HG03280 (cell line): ENCODE measurements around the gene TP53INP2.
"Not testable (repeated sequence)": the region's sequence is repeated elsewhere in the genome, so short reads cannot be mapped to it uniquely, and the experiment has no call there.

Experiments
- ATAC-seq: cut with Tn5 transposase; IDR thresholded peaks from one replicate; pipeline ENCODE4 v1.9.1; 2021; ENCODE audit warnings: mild to moderate bottlenecking, moderate library complexity; ENCODE audit not compliant: unreplicated experiment

The TP53INP2 gene

GRCh38 chr20:34705397-34706301, 1.5 kb downstream of the TP53INP2 start:
- no peak for ATAC-seq

GRCh38 chr20:34706302-34706875, 2.2 kb downstream of the TP53INP2 start:
- no peak for ATAC-seq

GRCh38 chr20:34706912-34707784, 3.0 kb downstream of the TP53INP2 start:
- no peak for ATAC-seq

- ATAC-seq = peak; percentile 3
These were observed 4.5 kb downstream of the TP53INP2 start for GRCh38 chr20:34708621-34709043.

- ATAC-seq = peak; percentile 47
These were observed 5.1 kb downstream of the TP53INP2 start for GRCh38 chr20:34709044-34709830.

- ATAC-seq = peak; percentile 36
These were observed 5.9 kb downstream of the TP53INP2 start for GRCh38 chr20:34709831-34710567.

GRCh38 chr20:34710568-34710839, 6.4 kb downstream of the TP53INP2 start:
- ATAC-seq = no peak

GRCh38 chr20:34710861-34711574, 6.9 kb downstream of the TP53INP2 start:
- ATAC-seq = no peak

- no peak for ATAC-seq
These were observed 7.8 kb downstream of the TP53INP2 start for GRCh38 chr20:34711813-34712430.

GRCh38 chr20:34712525-34713192, 8.5 kb downstream of the TP53INP2 start:
- no peak for ATAC-seq

GRCh38 chr20:34713194-34713943, 9.2 kb downstream of the TP53INP2 start:
- ATAC-seq = no peak

- ATAC-seq = not testable (repeated sequence)
These were observed 9.9 kb downstream of the TP53INP2 start for GRCh38 chr20:34713944-34714515.

- ATAC-seq = no peak
These were observed 11.2 kb downstream of the TP53INP2 start for GRCh38 chr20:34715384-34715783.

GRCh38 chr20:34716921-34717229, 12.7 kb downstream of the TP53INP2 start:
- ATAC-seq = no peak

- ATAC-seq = no peak
These were observed 13.3 kb downstream of the TP53INP2 start for GRCh38 chr20:34717230-34718095.

- ATAC-seq = peak; percentile 83
These were observed 15.3 kb downstream of the TP53INP2 start for GRCh38 chr20:34719242-34720017.
